ACHN (cell line): ENCODE data around the gene IL15.
"Not testable (repeated sequence)": the region's sequence is repeated elsewhere in the genome, so short reads cannot be mapped to it uniquely, and the experiment has no call there.

Experiments used
- DNase-seq: peaks from one replicate; pipeline ENCODE4 v3.0.0-alpha.2; 2015
- in situ Hi-C: cut with HindIII; loops from 2 replicates; pipeline ENCODE4 v1.10.0; 2017; ENCODE audit warnings: low sequenced_read_pairs, low pct_ligation_motif_present, low pct_unique_long_range_greater_than_20kb

Gene IL15

GRCh38 chr4:141730805-141731204 is 94.4 kb downstream of the IL15 start:
- no peak for DNase-seq
- in situ Hi-C loops = no loop called here

- no peak for DNase-seq
- in situ Hi-C loops = no loop called here
Measured at GRCh38 chr4:141731481-141731880, 95.1 kb downstream of the IL15 start.

- DNase-seq = no peak
- in situ Hi-C loops = no loop called here
Measured at GRCh38 chr4:141739636-141740035, 103.3 kb downstream of the IL15 start.

- in situ Hi-C loops = no loop called here
- DNase-seq = no peak
Measured at GRCh38 chr4:141746026-141746425, 109.6 kb downstream of the IL15 start.

GRCh38 chr4:141751806-141752205 is 115.4 kb downstream of the IL15 start:
- DNase-seq, in situ Hi-C loops: not testable (repeated sequence)

- in situ Hi-C loops = no loop called here
- DNase-seq = no peak
Measured at GRCh38 chr4:141757287-141757686, 120.9 kb downstream of the IL15 start.

- DNase-seq = no peak
- in situ Hi-C loops = no loop called here
Measured at GRCh38 chr4:141759796-141760425, 123.5 kb downstream of the IL15 start.

- in situ Hi-C loops = no loop called here
- no peak for DNase-seq
Measured at GRCh38 chr4:141761926-141762325, 125.5 kb downstream of the IL15 start.

- no peak for DNase-seq
- in situ Hi-C loops = no loop called here
Measured at GRCh38 chr4:141763374-141763773, 127.0 kb downstream of the IL15 start.

GRCh38 chr4:141768954-141769353 is 132.6 kb downstream of the IL15 start:
- DNase-seq = no peak

GRCh38 chr4:141771889-141772830 is 135.8 kb downstream of the IL15 start:
- DNase-seq = no peak
- in situ Hi-C loops = no loop called here

More at GRCh38 chr4:141768954-141769353, 132.6 kb downstream of the IL15 start:
- in situ Hi-C loops = no loop called here

- DNase-seq = no peak
- in situ Hi-C loops = no loop called here
Measured at GRCh38 chr4:141772838-141773237, 136.5 kb downstream of the IL15 start.

GRCh38 chr4:141782205-141782604 is 145.8 kb downstream of the IL15 start:
- in situ Hi-C loops = no loop called here

More at GRCh38 chr4:141782205-141782604, 145.8 kb downstream of the IL15 start:
- no peak for DNase-seq
